Activated effector memory CD4-positive, alpha-beta T cell treated with Interleukin-2 at 50 U/mL for 16 hours (primary cell): Measurements from ENCODE around the gene COL12A1.

Experiments used
- DNase-seq: peaks from one replicate; pipeline ENCODE4 v3.0.0-alpha.2; 2020

COL12A1 gene

DNA sequence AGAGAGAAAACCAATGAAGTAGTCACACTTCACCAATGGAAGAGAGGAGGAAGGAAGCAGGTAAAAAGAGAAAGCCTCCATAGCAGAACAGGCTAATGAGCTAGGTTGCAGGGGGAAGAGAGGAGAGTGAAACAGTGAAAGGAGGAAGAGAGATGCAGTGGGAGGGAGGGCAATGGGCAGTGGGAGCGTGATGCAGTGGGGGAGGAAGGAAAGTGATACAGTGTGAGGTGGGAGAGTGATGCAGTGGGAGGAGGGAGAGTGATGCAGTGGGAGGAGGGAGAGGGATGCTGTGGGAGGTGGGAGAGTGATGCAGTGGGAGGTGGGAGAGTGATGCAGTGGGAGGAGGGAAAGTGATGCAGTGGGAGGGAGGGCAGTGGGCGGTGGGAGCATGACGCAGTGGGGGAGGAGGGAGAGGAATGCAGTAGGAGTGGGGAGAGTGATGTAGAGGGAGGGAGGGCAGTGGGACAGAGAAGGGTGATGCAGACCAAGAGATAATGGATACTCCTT is 29.7 kb downstream of the COL12A1 start:
- no peak for DNase-seq

DNA sequence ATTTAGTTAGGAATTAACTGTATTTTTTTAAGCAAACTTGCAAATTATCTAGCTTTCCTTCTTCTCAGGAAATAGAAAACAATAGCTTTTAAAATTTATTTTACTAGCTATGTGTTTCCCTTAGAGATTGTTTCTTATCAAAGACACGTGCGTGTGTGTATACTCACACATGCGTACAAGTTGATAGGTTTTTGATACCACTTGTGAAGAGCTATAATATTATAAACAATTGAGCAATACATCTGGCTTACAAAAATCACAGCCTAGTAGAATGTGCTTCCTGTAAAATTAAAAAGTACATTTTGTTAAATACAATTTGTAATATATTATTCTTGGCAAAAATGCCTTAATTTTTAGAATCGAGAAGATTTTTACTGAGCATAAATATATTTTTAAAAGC is 33.9 kb downstream of the COL12A1 start:
- no peak for DNase-seq

DNA sequence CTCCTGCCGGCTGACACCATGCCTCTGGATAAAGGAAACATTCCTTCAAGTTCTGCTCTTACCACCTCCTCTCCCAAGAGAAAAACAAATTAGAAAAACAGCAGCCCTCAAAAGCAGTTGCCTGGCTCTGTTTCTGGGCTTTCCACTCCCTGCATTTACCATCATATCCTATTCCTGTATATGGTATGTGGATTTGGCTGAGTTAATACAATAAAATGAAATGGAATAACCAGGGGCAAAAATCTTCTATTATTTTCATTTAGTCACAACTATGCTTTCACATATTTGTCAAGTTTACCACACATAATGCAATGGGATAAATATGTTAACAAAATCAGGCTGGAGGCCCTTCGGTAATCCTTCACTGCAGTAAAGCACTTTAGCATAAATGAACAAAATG is 34.3 kb downstream of the COL12A1 start:
- DNase-seq = no peak

DNA sequence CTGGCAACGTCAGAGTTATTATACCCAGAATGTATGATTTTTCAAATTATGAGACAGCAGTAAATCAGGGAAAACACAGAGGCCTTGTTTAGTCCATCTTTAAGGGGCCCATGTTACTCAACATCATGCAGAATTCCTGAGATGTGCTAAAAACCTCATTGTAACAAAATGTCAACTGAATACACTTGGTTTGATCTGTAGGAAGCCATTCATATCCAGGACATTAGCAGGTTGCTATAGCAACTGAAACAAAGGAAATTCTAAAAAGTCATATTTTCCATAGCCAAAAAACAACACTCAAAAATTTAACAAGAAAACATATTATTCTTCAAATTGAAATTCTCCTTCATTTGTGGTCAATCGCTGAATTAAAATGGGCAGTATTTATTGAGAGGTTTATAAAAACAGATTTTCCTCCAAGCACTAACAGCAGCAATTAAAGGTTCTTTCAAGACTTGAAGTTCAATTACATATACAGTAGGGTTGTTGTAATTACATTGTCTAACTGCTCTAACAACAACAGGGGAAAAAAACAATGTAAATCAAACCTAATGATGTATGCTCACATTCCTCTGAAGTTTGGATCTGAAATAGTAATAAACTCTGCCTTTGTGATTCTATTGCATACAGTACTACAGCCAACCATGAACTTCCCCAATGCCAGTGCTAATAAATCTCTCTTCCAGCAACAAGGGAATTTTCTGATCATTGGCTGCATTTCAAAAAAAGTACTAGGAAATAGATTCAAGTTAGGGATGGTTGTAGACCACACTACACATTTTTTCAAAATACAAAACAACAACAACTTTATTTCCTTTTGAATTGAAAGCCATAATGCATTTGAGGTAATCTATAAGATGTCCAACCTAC is 34.9 kb downstream of the COL12A1 start:
- DNase-seq = no peak

DNA sequence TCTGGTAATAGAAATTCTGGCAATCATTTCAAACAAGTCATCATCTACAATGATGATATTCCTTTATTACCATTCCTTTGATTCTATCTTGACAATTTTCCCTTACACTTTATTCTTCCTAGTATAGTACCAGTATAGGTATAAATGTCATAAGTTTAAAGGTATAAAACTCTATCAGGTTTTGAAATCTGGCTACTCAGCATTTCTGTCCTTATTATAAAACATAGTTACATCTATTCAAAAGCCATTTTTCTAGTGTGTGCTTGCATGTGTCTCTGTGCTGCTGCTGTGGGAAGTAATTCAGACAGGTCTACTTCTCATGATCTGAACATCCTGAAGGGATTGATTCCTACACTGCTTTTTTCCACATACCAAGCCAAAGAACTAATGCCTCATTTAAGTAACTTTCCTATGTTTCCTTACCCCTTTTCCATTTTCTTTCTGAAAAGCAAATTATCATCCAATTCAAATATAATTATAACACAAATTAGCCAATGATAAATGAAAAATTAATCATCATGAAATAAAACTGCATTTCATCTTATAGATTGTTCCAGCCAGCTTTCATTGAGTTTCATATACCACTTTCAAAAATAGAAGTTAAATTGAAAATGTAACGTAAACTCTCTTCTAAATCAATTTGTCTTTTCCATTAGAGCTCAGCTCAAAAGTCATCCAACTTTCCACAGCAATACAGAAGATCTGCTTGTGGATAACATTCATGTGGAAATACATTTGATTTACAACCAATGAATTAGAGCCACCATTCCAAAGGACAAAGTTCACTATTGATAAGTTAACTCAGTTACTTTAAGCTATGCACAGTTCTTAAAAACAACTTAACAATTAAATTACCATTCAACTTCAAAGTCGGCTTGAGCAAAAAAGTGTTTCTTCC is 35.9 kb downstream of the COL12A1 start:
- DNase-seq = no peak

DNA sequence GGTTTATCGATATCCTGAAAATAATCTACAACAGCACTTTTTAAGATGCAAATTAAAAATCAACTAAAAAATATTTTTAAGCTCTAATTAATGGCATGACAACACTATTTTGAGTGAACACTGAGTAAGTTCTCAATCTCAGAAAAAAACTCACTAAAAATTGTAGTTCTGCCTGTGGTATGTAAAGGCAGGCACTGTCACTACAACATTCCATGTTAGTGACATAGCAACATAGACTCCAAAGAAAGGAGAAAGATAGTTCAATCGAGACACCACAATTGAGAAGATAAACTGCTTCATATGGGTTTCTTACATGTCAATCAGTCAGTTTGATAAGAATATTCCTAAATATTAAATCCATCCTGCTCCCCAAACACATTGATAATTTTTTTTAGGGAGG is 38.0 kb downstream of the COL12A1 start:
- no peak for DNase-seq

DNA sequence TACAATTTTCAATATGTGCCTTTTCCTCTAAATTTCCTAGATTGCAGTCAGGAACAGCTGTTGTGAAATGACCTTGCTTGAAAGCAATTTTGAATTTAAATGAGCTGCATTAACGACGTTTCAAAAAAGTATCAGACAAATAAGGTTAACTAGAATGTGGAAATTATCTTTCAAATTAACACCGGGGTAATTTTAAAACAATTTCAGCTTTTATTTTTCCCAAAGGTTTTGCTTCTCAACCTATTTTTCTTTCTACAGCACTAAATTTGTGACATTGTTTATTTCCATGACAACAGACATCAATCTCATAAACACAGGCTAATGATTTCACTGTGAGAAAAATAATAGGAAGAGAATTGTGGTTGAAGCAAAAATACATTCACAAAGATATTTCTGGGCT is 38.5 kb downstream of the COL12A1 start:
- DNase-seq = no peak

DNA sequence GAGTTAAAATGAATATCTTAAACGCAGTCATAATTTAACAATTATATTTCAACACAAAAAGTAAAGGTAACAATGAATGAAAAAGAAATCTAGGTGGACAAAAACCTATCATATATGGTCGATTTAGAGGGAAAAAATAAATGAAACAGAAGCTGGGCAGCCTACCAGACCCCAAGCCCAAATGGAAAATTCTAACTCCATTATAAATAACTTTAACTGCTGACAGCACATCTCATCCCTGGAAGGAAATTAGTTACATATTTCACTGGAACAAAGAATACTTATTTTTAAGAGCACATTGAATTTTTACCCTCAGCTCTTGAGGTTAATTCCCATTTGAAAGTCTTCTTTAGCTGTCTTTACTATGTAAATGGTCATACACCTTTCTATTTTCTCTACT is 39.1 kb downstream of the COL12A1 start:
- no peak for DNase-seq

DNA sequence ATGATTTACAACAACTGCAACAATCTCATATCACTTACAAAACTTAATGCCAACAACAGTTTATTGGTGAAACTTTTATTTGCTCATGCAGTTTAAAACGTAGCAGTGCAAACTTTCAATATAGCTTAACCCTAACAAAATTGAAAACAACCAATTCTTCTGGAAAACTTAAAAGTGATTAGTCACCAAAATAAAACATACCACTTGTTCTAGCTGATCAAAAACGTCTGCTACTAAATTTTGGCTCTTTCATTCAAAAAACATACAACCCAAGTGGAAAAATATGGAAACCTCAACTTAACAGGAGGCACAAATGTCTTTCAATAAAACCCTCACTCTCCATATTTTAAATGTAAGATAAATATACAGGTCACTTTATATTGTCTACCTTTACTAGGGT is 39.6 kb downstream of the COL12A1 start:
- no peak for DNase-seq

DNA sequence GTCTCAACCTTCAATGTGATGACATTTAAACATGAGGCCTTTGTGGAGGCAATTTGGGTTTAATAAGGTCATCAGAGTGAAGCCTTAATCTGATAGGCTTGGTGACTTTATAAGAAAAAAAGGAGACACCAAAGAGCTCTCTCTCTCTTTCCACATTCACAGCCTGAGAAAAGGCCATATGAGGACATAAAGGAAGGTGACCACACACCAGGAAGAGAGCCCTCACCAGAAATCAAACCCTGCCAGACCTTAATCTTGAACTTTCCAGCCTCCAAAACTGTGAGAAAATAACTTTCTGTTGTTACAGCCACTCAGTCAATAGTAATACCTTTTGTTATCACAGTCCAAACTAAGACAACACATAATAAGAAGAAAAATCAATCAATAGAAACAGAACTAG is 47.7 kb downstream of the COL12A1 start:
- no peak for DNase-seq

DNA sequence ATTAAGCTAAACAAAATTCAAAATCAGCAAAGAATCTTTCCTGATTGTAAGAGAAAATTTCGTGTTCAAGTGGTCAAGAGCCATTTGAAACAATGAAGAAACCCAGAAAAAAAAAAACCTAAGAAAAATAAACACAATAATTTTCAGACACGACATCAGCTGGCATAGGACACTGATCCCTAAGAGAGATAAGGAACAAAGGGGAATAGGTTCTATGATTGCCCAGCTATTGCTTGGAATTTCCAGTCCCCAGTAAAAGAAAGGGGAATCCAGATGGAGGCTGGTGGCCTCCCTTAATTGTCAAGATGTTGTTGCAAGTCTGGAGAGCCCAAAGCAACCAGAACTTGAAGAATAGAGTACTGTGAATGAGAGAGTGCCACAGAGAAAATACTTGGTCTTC is 48.5 kb downstream of the COL12A1 start:
- DNase-seq = no peak

DNA sequence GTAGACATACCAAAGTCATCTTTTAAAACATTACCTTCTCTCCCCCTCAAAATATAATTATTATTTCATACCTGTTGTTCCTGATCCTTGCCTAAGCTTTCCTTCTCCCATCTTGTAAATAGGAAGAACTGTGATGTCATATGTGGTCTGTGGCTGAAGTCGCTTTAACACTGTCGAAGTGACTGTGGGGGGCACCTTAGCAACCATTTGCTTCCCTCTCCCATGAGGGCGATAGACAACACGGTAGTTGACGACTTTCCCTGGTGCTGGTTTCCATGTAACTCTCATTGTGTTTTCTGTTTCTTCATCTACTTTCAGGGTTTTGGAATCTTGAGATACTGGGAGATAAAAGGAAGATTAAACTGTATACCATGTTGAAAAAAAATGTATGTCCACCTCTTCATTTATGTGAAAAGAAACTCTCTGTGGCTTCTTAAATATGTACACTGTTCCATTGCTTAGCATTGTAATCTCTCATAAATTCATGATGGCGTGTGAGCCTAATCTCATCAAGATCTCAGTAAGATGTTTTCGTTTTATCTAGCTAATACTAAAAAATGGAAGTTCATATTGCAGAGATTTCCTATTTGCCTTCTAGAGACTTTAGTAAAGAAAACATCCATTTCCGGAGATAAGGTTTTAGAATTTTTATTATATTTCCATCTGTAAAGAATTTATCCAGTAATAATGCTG is 49.5 kb downstream of the COL12A1 start:
- DNase-seq = no peak

DNA sequence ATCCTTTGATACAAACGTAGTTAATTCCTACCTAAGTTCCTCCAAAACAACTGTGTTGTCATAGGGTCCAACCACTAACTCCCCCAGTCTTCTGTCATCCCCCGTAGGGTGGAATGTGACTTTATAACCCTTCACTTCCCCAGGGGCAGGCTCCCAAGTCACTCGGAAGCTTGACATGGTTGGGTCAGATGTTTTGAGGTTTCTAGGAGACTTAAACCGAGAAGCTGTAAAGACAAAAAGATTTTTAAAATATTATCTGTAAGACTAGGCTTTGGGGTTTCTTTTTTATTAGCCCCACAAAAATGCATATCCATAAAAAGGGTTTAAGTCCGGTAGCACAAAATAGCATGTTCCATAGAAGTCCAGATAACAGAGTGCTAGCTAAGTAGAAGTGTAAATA is 50.2 kb downstream of the COL12A1 start:
- DNase-seq = no peak

DNA sequence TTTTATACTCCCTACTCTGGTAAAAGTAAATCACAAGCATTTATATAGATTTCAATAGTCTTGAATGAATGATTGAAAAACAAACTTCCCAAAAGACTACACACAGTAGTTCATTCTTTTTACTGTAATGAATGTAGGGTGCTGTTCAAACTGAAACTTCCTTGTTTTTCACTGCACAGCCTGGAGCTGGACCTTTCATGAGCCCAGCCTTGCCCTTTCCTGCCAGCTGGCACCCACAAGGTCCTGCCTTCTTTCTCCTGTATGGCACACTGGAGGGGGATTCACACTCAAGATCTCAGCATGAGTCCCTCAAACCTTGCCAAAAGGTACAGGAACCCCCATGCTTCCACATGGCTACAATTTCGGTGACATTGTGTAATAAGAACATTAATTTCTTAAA is 50.9 kb downstream of the COL12A1 start:
- DNase-seq = no peak

DNA sequence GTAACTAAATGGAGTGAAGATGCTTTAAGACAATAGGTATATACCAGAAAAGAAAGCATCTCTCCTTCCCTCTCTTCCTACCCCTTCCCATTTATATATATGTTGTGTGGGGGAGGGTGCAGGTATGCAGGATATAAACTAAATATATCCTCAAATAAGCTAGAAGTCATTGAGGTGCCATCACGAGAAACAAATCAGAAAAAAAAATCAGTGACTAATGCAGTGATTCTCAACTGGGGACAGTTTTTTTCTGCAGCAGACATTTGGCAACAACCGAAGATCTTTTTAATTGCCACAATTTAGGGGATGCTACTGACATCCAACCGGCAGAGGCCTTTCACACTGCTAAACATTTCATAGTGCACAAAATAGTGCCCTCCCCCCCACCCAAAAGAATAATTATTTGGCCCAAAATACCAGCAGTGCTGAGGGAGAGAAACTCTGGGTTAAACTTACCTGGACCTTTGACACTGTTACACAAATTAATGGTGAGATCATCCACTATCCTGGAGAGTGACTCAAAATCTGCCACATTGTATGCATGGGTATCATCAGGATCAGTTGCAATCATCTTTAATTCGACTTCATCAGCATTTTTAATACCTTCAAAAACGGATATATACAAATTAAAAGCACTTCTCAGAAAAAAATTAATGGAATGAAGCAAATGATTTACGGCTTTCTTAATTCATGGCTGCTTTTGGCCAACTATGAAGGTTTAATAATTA is 55.0 kb downstream of the COL12A1 start:
- DNase-seq = no peak

DNA sequence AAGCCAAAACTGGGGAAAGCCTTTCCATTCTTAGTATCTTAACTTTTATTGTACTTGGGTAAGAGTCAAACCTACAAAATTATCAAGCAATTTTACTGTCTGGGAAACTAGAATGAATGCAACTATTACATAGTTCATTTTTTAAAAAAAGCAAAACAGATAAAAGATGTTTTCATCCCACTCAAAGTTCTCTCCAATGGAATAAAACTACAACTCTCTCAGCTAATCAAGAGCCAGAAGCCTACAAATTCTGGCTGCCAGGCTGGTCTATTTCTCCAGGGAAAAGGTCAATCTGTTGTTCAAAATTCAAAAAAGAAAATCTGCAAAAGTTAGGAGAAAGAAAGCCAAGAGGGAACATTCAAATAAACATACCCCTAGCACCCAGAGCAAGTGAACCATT is 56.2 kb downstream of the COL12A1 start:
- DNase-seq = no peak

DNA sequence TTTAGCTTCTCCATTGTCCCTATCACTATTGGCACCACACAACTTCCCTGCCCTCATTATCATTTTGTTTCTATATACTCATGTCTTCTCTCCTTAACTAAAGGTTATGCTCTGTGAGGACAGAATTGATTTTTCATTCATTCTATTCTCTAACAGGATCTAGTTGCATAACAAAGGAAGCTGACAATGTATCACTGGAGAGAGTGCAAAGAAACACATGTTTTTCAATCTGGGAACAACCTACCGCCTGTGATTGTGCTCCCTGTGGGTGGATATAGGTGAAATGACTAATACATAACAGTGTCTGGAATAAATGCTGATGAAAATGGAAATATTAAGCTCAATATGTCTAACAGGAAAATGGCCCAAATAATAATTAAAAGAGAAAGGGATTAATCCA is 56.6 kb downstream of the COL12A1 start:
- no peak for DNase-seq

DNA sequence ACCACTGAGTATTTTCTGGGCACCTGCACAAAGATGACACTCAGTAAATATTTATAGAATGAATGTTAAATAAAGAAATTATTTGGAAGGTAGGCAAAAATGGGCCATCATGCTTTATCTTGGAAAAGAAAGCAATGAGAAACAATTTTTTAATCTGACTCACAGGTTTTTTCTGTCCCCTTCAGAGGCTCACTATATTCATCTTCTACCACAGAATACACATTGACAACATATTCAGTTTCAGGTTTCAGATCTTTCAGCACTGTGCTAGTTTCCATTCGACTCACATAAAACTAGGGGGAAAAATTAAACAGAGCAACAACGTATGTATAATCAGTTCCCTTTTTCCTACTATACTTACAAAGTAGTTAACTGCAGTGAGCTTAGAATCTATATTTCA is 58.3 kb downstream of the COL12A1 start:
- DNase-seq = no peak

DNA sequence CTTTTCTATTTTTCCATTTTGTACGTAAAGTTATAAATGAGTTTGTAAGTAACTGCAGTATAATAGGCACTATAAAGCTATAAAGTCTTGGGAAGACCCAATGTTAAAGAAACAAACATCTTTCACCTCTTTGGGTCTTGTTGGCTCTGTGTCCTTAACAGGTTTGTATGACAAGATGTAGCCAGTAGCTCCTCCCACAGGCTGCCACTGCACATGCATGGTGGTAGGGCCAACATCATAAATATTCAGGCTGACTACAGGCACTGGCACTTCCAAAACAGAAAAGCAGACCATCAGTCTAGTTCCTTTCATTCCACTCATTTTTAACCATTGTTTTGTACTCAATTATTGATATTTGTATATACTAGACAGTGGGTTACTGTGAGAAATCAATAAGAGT is 59.9 kb downstream of the COL12A1 start:
- DNase-seq = no peak

DNA sequence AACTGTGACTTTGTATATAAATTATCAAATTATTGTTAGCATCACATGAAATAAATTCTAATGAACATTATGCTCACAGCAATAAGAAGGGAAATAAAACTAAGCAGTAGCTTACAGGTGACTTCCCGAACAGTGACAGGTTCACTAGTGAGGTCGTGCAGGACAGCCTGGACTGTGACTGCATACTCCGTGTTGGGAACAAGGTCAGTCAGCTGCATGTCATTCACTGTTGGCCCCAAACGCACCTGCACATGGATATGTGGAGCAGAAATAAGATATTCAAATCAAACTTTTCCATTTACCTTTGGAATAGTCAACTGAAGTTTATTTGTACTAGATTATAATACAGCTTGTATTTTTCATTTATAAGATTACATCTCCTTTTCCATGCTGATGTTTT is 60.6 kb downstream of the COL12A1 start:
- DNase-seq = no peak

DNA sequence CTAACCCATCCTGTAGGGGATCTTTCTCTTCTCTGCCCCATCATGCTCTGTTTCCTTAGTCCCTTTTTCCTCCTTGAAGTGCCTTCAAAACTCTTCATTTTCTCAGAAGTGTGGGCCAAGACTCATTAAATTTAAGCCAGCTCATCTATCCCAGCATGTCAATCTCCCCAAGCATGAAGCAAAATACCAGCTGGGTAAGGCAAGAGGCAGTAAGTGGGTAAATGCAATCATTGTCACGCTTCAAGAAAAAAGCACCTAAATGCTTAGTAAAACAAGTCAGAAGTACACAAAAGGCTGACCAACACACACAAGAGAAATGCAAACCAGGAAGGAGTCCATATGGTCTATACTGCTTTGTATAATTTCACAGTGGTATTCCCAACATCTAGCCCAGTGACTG is 61.5 kb downstream of the COL12A1 start:
- no peak for DNase-seq

DNA sequence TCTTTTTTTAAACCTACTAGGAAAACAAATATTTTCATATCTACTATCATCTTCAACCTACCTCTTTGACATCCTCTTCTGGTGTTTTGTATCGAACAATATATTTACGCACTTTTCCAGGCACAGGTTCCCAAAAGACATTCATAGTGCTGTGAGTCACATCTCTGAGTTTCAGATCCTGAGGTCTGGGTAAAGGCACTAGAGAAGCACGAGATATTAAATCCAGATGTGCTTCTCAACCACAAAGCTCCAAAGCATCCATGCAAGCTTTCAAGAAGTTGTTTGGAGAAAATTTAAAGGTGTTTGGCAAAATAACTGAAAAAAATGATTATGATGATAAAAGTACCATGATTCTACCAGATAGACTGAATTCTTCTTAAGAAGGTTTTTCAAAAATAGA is 62.7 kb downstream of the COL12A1 start:
- DNase-seq = no peak

DNA sequence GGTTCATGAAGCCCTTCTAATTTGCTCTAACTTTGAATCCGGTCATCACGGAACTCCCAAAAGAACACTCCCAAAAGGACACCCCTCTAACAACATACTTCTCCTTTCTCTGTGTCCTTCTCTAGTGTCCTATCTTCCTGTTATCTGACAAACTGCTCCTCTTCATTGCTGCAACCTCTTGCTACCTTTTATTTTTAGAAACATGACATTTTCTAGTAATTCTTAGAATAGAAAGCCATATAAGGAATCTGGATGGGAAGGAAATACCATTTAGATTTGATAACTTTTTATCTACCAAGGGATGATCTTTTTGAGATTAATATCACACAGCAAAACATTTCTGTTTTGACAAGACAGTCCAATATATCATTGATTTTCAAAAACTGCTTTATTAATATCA is 63.1 kb downstream of the COL12A1 start:
- no peak for DNase-seq
